ENCODE measurements around the gene NFE2L3. TPM values are rescaled to one million over a fixed set of nuclear protein-coding genes. Genes with fewer than 3 reads are reported as not detected.

The NFE2L3 gene
- total and polyA plus RNA-seq, 9 of the 15 experiments (the other 6 are each of a cell fraction or from before 2014, with no cell fraction given) = 2.9 to 16.9 (median 12.4) TPM

GRCh38 chr7:26144184-26145080, 7.6 kb upstream of the NFE2L3 start (continued):
- peak; percentile 44; the same call in 1 of the 2 replicates for TF ChIP-seq C11orf30 (IDR thresholded peaks at IDR 0.05; ENCODE audit: low read depth)
- peak; percentile 55 for TF ChIP-seq ZNF316 (IDR thresholded peaks at IDR 0.05)

- Histone ChIP-seq H3K36me3 (ENCODE audit: control insufficient read depth, insufficient read depth, low read length) (no peaks in the 10 kb centered on the region), H3K9ac (ENCODE audit: insufficient read depth in 1 of 2, low read depth in 2 of 2, low read length in 2 of 2) (no peak overlapping the region), H3K9me3 (replicated peaks; ENCODE audit: control insufficient read depth, insufficient read depth, low read depth, low read length) (no peaks in the 10 kb centered on the region), H3K4me2 (ENCODE audit: insufficient read depth, low read length) (no peak overlapping the region), H4K20me1 (replicated peaks; ENCODE audit: control insufficient read depth, insufficient read depth, low read length) (no peaks in the 10 kb centered on the region), H3K9me1 (ENCODE audit: control insufficient read depth, insufficient read depth, low read length) (no peaks in the 10 kb centered on the region), H3K79me2 (ENCODE audit: control insufficient read depth, insufficient read depth, low read length) (no peaks in the 10 kb centered on the region), H3K27me3 (ENCODE audit: control insufficient read depth in 2 of 2, insufficient read depth in 2 of 2, low read length in 2 of 2) (peaks cover 0 to 5% of the 10 kb centered on the region in 2 experiments; a peak in 2 of 5 replicates), H3K27ac (ENCODE audit: extremely low read depth, low read depth, low read length) (no peak overlapping the region), H3K4me1 (replicated peaks in 1 of 2; ENCODE audit: control insufficient read depth in 2 of 2, insufficient read depth in 2 of 2, low read length in 2 of 2) (peaks cover 0 to 6% of the 10 kb centered on the region in 2 experiments; a peak in 2 of 5 replicates), H2AFZ (ENCODE audit: low read depth, low read length) (no peak overlapping the region), H3K4me3 (no peak overlapping the region)
- ATAC-seq (no peak), FAIRE-seq (no peak), DNase-seq (ENCODE audit: extremely low read depth in 1 of 4, low spot score in 3 of 4) (no peak)
- no TSS peak for BruUV-seq (replicated peaks)
- 47% methylated on average over 2 of the region's 4 CpGs for WGBS (ENCODE audit: insufficient coverage, low coverage, missing lambda C conversion rate)
- POLR2A ChIA-PET = no interaction called here
- intact Hi-C loops (cut with micrococcal nuclease) (no loop called here), in situ Hi-C loops (cut with MboI) (no loop called here)
- TF ChIP-seq HNRNPLL (IDR thresholded peaks at IDR 0.05; ENCODE audit: low read depth, low read length, poor library complexity, severe bottlenecking) = no peak
- no peak for TF ChIP-seq ZNF644 (tag; IDR thresholded peaks at IDR 0.05; ENCODE audit: low read depth)
- no peak for TF ChIP-seq SMAD3 (CRISPR knock-in tag; conservative IDR thresholded peaks at IDR 0.05)
- no peak for TF ChIP-seq ZFP1 (CRISPR knock-in tag; IDR thresholded peaks at IDR 0.05)
- TF ChIP-seq PBX2 (CRISPR knock-in tag; IDR thresholded peaks at IDR 0.05; ENCODE audit: low read depth) = no peak
- TF ChIP-seq PBX2 (tag; conservative IDR thresholded peaks at IDR 0.05; ENCODE audit: low read depth) = no peak
- no peak for TF ChIP-seq BRD9 (IDR thresholded peaks at IDR 0.05; ENCODE audit: low read depth, partially characterized antibody)
- no peak for TF ChIP-seq RBM15 (IDR thresholded peaks at IDR 0.05; ENCODE audit: insufficient read depth, low read length)
- TF ChIP-seq STAT6 (CRISPR knock-in tag; IDR thresholded peaks at IDR 0.05) = no peak
- TF ChIP-seq CTBP1 (IDR thresholded peaks at IDR 0.05; ENCODE audit: borderline replicate concordance) = no peak
- no peak for TF ChIP-seq CCNT2 (IDR thresholded peaks at IDR 0.05; ENCODE audit: borderline replicate concordance, extremely low read depth, insufficient read length, low read depth, low read length)
- no peak for TF ChIP-seq ELK1 (CRISPR knock-in tag; IDR thresholded peaks at IDR 0.05)
- CTCF ChIA-PET (ENCODE audit: low intra/inter-chr PET ratio) = no interaction called here
Observed at GRCh38 chr7:26145238-26145637, 6.8 kb upstream of the NFE2L3 start.
